Placental pericyte (primary cell): ENCODE results near the gene LIN9. TPM values are rescaled to one million over a fixed set of nuclear protein-coding genes. Genes with fewer than 3 reads are reported as not detected.

ENCODE experiments used
- total RNA-seq: library from RNA; depleted of rRNA; stranded (reverse); fragments of >200 nt; gene quantifications from 2 replicates; pipeline ENCODE4 v1.2.3, GENCODE V29; 2012

Gene LIN9
- 1.8 and 11.7 TPM in 2 replicates for total RNA-seq

DNA sequence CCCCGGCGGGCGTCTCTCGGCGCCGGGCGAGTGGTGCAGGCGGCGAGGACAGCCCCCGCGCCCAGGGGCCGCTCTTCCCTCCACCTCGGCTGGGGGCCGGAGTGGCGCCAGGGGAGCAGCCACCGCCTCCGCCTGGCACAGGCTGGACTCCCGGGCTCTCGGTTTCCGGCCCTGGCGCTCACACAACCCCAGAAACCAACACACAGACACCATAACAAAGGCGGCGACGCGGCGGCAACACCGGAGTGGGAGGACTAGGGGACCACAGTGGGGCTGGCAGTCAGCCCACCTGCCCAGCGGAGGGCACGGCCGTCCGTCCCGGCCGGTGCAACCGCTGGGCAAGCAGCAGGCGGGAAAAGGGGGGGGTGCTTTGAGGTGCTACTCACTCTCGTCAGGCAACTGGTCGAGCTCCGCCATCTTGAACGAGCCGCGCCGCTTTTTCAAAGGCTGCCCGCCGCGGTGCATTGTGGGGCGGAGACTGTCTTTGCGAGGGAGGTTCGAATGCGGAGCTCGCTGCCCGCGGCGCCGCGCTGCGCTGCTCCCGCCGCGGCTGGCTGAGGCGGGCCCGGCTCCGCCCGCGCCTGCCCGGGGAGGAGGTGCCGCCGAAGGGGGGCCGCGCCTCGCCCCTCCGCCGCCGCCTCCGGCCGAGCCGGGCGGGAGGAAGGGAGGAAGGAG, at the start of gene LIN9:
Gene LIN9 (minus strand): TSS at position 442 of the 675 bp plus-strand sequence. CDS start 25 bp downstream, at position 417.

GRCh38 chr1:226223157-226223785, 85.7 kb downstream of the LIN9 start, which contains the start of gene MIXL1:
Gene MIXL1, plus strand, starts transcription at chr1:226223664. Its CDS starts 18 bp downstream, at chr1:226223682.

DNA sequence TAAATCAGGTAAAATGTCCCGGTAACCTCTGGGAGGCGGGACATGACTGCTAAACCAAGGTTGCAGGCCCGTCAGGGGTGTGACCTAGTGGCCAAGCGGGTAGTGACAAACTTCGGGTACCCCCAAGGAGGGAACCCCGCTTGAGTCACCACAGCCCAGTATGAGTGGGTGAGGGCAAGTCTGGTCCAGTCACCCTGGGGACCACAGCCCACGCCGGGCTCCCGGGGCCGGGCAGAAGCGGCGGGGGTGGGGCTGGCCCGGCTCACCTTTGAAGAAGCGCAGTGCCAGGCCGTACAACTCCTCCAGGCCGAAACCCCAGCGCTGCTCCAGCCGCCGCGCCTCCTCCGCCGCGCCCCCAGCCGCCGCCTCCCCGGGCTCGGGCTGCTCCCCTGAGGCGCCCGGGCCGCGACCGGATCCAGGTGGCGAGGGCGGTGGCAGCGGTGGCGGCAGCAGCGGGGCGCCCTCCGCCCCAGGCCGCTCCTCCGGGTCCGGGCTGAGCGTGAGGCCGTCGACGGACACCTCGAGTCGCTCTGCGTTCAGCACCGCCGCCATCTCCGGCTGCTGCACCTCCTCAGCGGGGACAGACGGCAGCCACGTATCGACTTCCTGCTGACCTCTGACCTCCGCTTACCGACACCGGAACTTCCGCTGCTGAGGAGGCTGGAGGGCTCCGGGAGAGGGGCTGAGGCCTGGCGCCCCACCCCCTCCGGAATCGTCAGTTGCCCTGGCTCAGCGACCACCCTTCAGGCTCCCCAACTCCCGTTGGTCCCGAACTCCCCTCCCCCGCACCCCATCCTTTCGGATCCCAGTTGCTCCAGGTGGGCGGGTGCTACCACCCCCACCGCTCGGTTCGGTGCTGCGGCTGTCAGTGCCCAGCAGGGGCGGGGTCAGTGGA, 122.6 kb downstream of the LIN9 start, which contains the start of gene ACBD3:
Gene ACBD3 (minus strand): TSS at position 618 of the 895 bp plus-strand sequence. CDS start 66 bp downstream, at position 552.

Other genes with a start within 250 kb of the LIN9 start
- gene H3-3A, start 246.4 kb downstream of the LIN9 start, total RNA-seq = 99.8 and 121 TPM in 2 replicates
- 74.6 and 99.2 TPM in 2 replicates for gene ACBD3, start 122.4 kb downstream of the LIN9 start, total RNA-seq
- gene MIXL1, start 85.5 kb downstream of the LIN9 start, total RNA-seq = 0.44 TPM in 1 of 2 replicates, not detected in the other
- 51.0 and 104 TPM in 2 replicates for gene PARP1, start 98.9 kb upstream of the LIN9 start, total RNA-seq
- not detected in 2 replicates for gene STUM, start 239.6 kb upstream of the LIN9 start, total RNA-seq